HCT116 (cell line): ENCODE results near the gene RPL18A. TPM values are rescaled to one million over a fixed set of nuclear protein-coding genes. Genes with fewer than 3 reads are reported as not detected.

Experiments
- ATAC-seq: fragments of 200-7000 bp; cut with Tn5 transposase; 2 replicates; pipeline ENCODE4 v1.9.1; 2020; ENCODE audit warnings: mild to moderate bottlenecking, moderate library complexity
- BruUV-seq: library from RNA; stranded (reverse); fragments of 400-500 nt; replicated peaks from 2 replicates; lab custom pipeline; 2021; lab: Mats Ljungman, UMichigan
- CTCF ChIA-PET: fragments of 300-600 bp; sonication (Branson Sonifier 250); formaldehyde crosslinking; loops from one replicate; lab custom pipeline; 2021; ENCODE audit warnings: antibody characterized with exemption; lab: Charles Lee
- POLR2A ChIA-PET: fragments of 300-600, 350-600 bp; sonication (Branson Sonifier 250); formaldehyde crosslinking; loops from one replicate; lab custom pipeline; 2021; ENCODE audit warnings: antibody characterized with exemption; lab: Charles Lee
- RAD21 ChIA-PET, 2 experiments: fragments of 300-600 bp; sonication (Branson Sonifier 250); formaldehyde crosslinking; loops; one replicate each; lab custom pipeline; 2023; ENCODE audit warnings: low total read pairs in 2 of 2; ENCODE audit not compliant: uncharacterized antibody in 2 of 2, unreplicated experiment in 2 of 2, low non-redundant PET in 1 of 2; lab: Charles Lee
- DNase-seq: peaks from one replicate; pipeline ENCODE4 v3.0.0-alpha.2; 2010; ENCODE audit warnings: low read depth, low spot score
- H2AFZ ChIP-seq: fragments of 200-600 bp; shearing (Covaris generic), sonication (generic); 2 replicates; pipeline ENCODE4 v1.6.1; 2017; ENCODE audit warnings: low read depth, mixed run types, mixed read lengths, antibody characterized with exemption, low read length; ENCODE audit not compliant: poor library complexity, severe bottlenecking
- H3K27ac ChIP-seq: 2 replicates; pipeline ENCODE4 v1.5.1; 2012; ENCODE audit warnings: low read depth, low read length
- H3K27me3 ChIP-seq: fragments of 200-600 bp; sonication (generic); 2 replicates; pipeline ENCODE4 v1.6.1; 2016; ENCODE audit warnings: mixed run types, low read length, mixed read lengths; ENCODE audit not compliant: insufficient read depth
- H3K36me3 ChIP-seq, 2 experiments: fragments of 200-500 bp in 1 of 2; fragments of 200-600 bp in 1 of 2; sonication (Bioruptor generic) in 1 of 2; sonication (generic) in 1 of 2; 2 replicates each; pipeline versions ENCODE4 v1.5.1 to v1.6.1; 2014 to 2016; ENCODE audit warnings: low read length in 2 of 2, inconsistent platforms in 1 of 2, mixed read lengths in 1 of 2, mixed run types in 1 of 2; ENCODE audit not compliant: insufficient read depth in 2 of 2, control insufficient read depth in 1 of 2
- H3K4me1 ChIP-seq, 2 experiments: fragments of 200-600 bp in 1 of 2; sonication (generic) in 1 of 2; 2 replicates each; pipeline versions ENCODE4 v1.5.1 to v1.6.1; 2012 to 2017; ENCODE audit warnings: low read length in 2 of 2, inconsistent platforms in 1 of 2, mild to moderate bottlenecking in 1 of 2, mixed read lengths in 1 of 2, mixed run types in 1 of 2, moderate library complexity in 1 of 2; ENCODE audit not compliant: insufficient read depth in 2 of 2, control insufficient read depth in 1 of 2
- H3K4me2 ChIP-seq: fragments of 200-600 bp; sonication (generic); 2 replicates; pipeline ENCODE4 v1.6.1; 2017; ENCODE audit warnings: mixed run types, low read length, mixed read lengths
- H3K4me3 ChIP-seq, 2 experiments: fragments of 200-600 bp in 1 of 2; sonication (generic) in 1 of 2; replicated peaks in 1 of 2; 2 replicates each; pipeline ENCODE4 v1.5.1; 2011 to 2016; ENCODE audit warnings: low read length in 2 of 2, control low read depth in 1 of 2, low read depth in 1 of 2, mild to moderate bottlenecking in 1 of 2, mixed read lengths in 1 of 2, mixed run types in 1 of 2
- H3K79me2 ChIP-seq: fragments of 200-600 bp; sonication (generic); 2 replicates; pipeline ENCODE4 v1.6.1; 2017; ENCODE audit warnings: mild to moderate bottlenecking, mixed run types, low read length, moderate library complexity, mixed read lengths; ENCODE audit not compliant: insufficient read depth
- H3K9ac ChIP-seq: fragments of 200-600 bp; sonication (generic); 2 replicates; pipeline ENCODE4 v1.6.1; 2016; ENCODE audit warnings: low read length, mixed read lengths
- H3K9me2 ChIP-seq: fragments of 200-600 bp; sonication (generic), shearing (Covaris generic); 2 replicates; pipeline ENCODE4 v1.6.1; 2017; ENCODE audit warnings: mixed run types, mild to moderate bottlenecking, moderate library complexity; ENCODE audit not compliant: insufficient read depth
- H3K9me3 ChIP-seq, 2 experiments: fragments of 200-500 bp in 1 of 2; fragments of 200-600 bp in 1 of 2; sonication (Bioruptor generic) in 1 of 2; sonication (generic) in 1 of 2; 2 replicates each; pipeline ENCODE4 v1.6.1; 2014 to 2017; ENCODE audit warnings: low read length in 2 of 2, mixed read lengths in 2 of 2, inconsistent platforms in 1 of 2, low read depth in 1 of 2, mild to moderate bottlenecking in 1 of 2, mixed run types in 1 of 2, moderate library complexity in 1 of 2; ENCODE audit not compliant: control insufficient read depth in 1 of 2, insufficient read depth in 1 of 2
- H4K20me1 ChIP-seq: fragments of 200-600 bp; sonication (generic), shearing (Covaris generic); 2 replicates; pipeline ENCODE4 v1.6.1; 2017; ENCODE audit warnings: mixed run types, mild to moderate bottlenecking, moderate library complexity; ENCODE audit not compliant: insufficient read depth
- ATF3 ChIP-seq: IDR thresholded peaks from 2 replicates; pipeline ENCODE4 v1.6.1; 2012
- CBX3 ChIP-seq: IDR thresholded peaks from 2 replicates; pipeline ENCODE4 v1.6.1; 2012; ENCODE audit warnings: low read depth
- CEBPB ChIP-seq: IDR thresholded peaks from 2 replicates; pipeline ENCODE4 v1.6.1; 2012; ENCODE audit warnings: low read depth
- EGR1 ChIP-seq: IDR thresholded peaks from 2 replicates; pipeline ENCODE4 v1.6.1; 2012; ENCODE audit warnings: low read depth
- ELF1 ChIP-seq: IDR thresholded peaks from 2 replicates; pipeline ENCODE4 v1.6.1; 2012; ENCODE audit warnings: low read depth, borderline replicate concordance
- EZH2 ChIP-seq: fragments of 200-600 bp; sonication (generic); IDR thresholded peaks from 2 replicates; pipeline ENCODE4 v1.6.1; 2017; ENCODE audit warnings: antibody characterized with exemption, mixed run types
- FOSL1 ChIP-seq: IDR thresholded peaks from 2 replicates; pipeline ENCODE4 v1.6.1; 2012; ENCODE audit warnings: low read depth
- JUND ChIP-seq: IDR thresholded peaks from 2 replicates; pipeline ENCODE4 v1.6.1; 2012
- MAX ChIP-seq: IDR thresholded peaks from 2 replicates; pipeline ENCODE4 v1.6.1; 2012
- RAD21 ChIP-seq: IDR thresholded peaks from 2 replicates; pipeline ENCODE4 v1.6.1; 2012; ENCODE audit warnings: low read depth, mild to moderate bottlenecking
- REST ChIP-seq: IDR thresholded peaks from 2 replicates; pipeline ENCODE4 v1.6.1; 2012; ENCODE audit warnings: low read depth
- SIN3A ChIP-seq: IDR thresholded peaks from 2 replicates; pipeline ENCODE4 v1.6.1; 2012; ENCODE audit warnings: low read depth
- SP1 ChIP-seq: IDR thresholded peaks from 2 replicates; pipeline ENCODE4 v1.6.1; 2012; ENCODE audit warnings: low read depth
- TCF7L2 ChIP-seq: IDR thresholded peaks from 2 replicates; pipeline ENCODE4 v1.7.0; 2011; ENCODE audit warnings: borderline replicate concordance, inconsistent platforms; ENCODE audit not compliant: insufficient read depth, insufficient read length; ENCODE audit errors: extremely low read depth
- YY1 ChIP-seq: IDR thresholded peaks from 2 replicates; pipeline ENCODE4 v1.6.1; 2011; ENCODE audit warnings: low read length, low read depth, moderate library complexity, mild to moderate bottlenecking; ENCODE audit not compliant: insufficient replicate concordance; ENCODE audit errors: extremely low read depth
- ZBTB33 ChIP-seq: IDR thresholded peaks from 2 replicates; pipeline ENCODE4 v1.6.1; 2011; ENCODE audit warnings: mild to moderate bottlenecking, low read length, moderate library complexity; ENCODE audit not compliant: insufficient replicate concordance; ENCODE audit errors: extremely low read depth
- intact Hi-C: fragments of 100-400 bp; cut with micrococcal nuclease; formaldehyde crosslinking; loops from 2 replicates; pipeline ENCODE4 v1.10.0; 2022
- total RNA-seq: library from RNA; stranded (reverse); gene quantifications from one replicate; pipeline ENCODE4 v1.2.1, GENCODE V29; 2021; ENCODE audit not compliant: unreplicated experiment

Gene RPL18A
- total RNA-seq, 1 experiment from 2014 or later, result 3,525 TPM

GRCh38 chr19:17908244-17908643 lies 48.5 kb downstream of the RPL18A start:
- Histone ChIP-seq H3K4me3 (no peak overlapping the region), H3K4me1 (peaks cover 7 to 12% of the 10 kb centered on the region in 2 experiments; a peak in 3 of 4 replicates), H2AFZ (no peak overlapping the region), H3K27ac (no peak overlapping the region), H3K79me2 (no peaks in the 10 kb centered on the region), H3K27me3 (no peaks in the 10 kb centered on the region), H3K36me3 (no peaks in the 10 kb centered on the region), H3K9me2 (no peaks in the 10 kb centered on the region), H4K20me1 (no peaks in the 10 kb centered on the region), H3K4me2 (no peak overlapping the region), H3K9ac (no peak overlapping the region), H3K9me3 (no peaks in the 10 kb centered on the region)
- RAD21 ChIA-PET, result no interaction called here
- no peak for DNase-seq
- POLR2A ChIA-PET, result no interaction called here
- intact Hi-C loops, result no loop called here
- CTCF ChIA-PET, result no interaction called here
- no TSS peak for BruUV-seq
- ATAC-seq, result no peak
- TF ChIP-seq REST (no peak), SP1 (no peak), CEBPB (no peak), ATF3 (no peak), EZH2 (no peak), JUND (no peak), RAD21 (no peak), TCF7L2 (no peak), SIN3A (no peak), YY1 (no peak), CBX3 (peak; percentile 52; the same call in 1 of the 2 replicates), ZBTB33 (no peak), FOSL1 (no peak), EGR1 (no peak), ELF1 (no peak), MAX (peak; percentile 9; the same call in 1 of the 2 replicates)
- TF ChIP-seq, all 23 proteins: peak for 2
